ENCODE measurements around the gene CLNS1A. TPM values are rescaled to one million over a fixed set of nuclear protein-coding genes. Genes with fewer than 3 reads are reported as not detected.

The CLNS1A gene
- total RNA-seq, 4 donors from 2014 or later: 87.9 to 177 (median 114) TPM

DNA sequence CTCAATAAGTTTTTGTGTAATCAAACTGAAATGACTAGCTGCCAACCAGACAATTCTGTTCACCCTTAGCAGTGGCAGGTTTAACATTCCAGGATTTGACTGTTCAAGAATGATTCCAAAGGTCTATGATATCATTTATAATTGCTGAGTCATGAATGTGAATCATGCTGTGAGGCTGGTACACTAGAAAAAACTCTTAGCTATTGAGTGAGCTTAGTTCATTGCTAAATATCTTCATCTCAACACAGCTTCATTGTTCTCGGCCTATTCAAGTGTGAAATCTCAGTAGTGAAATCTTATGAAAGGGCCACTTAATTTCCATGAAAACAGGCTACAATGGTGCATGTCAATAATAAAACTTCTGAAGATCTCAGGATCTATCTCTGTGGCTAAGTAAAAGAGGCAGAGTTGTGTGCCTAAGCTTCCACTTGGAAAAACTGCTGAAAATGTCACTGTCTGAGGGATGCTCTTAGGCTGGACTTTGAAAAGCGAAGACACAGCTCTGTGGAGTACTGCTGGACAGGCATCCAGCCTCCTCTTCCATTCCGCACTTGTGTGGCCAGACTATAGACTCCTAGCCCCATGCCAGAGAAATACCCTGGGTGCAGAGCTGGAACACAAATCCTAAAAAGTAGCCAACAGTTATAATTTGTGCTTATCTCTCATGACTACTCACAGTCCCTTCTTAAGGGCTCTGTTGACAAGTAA, 35.1 kb downstream of the CLNS1A start:
- Histone ChIP-seq H3K9me3 (no peaks in the 10 kb centered on the region), H3K4me1 (no peaks in the 10 kb centered on the region), H3K27ac (no peak overlapping the region), H3K27me3 (no peaks in the 10 kb centered on the region), H3K4me3 (no peak overlapping the region), H3K36me3 (no peaks in the 10 kb centered on the region)
- DNase-seq: no peak
- TF ChIP-seq POLR2A (IDR thresholded peaks at IDR 0.05): no peak
- TF ChIP-seq, protein P1, sequence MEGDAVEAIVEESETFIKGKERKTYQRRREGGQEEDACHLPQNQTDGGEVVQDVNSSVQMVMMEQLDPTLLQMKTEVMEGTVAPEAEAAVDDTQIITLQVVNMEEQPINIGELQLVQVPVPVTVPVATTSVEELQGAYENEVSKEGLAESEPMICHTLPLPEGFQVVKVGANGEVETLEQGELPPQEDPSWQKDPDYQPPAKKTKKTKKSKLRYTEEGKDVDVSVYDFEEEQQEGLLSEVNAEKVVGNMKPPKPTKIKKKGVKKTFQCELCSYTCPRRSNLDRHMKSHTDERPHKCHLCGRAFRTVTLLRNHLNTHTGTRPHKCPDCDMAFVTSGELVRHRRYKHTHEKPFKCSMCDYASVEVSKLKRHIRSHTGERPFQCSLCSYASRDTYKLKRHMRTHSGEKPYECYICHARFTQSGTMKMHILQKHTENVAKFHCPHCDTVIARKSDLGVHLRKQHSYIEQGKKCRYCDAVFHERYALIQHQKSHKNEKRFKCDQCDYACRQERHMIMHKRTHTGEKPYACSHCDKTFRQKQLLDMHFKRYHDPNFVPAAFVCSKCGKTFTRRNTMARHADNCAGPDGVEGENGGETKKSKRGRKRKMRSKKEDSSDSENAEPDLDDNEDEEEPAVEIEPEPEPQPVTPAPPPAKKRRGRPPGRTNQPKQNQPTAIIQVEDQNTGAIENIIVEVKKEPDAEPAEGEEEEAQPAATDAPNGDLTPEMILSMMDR (IDR thresholded peaks at IDR 0.05): no peak
- intact Hi-C loops (cut with DNase I; ENCODE audit: low total_unique reads): no loop called here

DNA sequence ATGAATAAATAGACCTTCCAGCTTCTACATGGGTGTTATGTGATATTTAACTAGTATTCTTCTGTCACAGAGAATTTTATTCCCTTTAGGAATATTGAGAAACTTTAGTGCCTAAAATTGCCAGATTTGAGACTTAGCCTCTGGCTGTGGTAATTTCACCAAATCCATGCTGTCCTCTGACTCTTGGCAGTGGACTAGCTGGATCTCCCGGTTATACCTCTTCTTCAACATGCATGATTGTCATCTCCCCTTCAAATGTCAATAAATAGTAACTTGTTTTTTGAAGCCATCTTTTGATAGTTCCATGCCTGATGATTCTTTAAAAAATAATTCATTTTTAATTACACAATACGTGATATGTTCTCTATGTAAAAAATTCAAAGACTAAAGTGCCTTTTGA, 39.4 kb downstream of the CLNS1A start:
- no peak overlapping the region for H3K27ac ChIP-seq
- H3K27me3 ChIP-seq: no peaks in the 10 kb centered on the region
- intact Hi-C loops (cut with DNase I; ENCODE audit: low total_unique reads): no loop called here
- H3K9me3 ChIP-seq: no peaks in the 10 kb centered on the region
- no peaks in the 10 kb centered on the region for H3K4me1 ChIP-seq
- no peak for DNase-seq
- TF ChIP-seq, protein P1 (IDR thresholded peaks at IDR 0.05): no peak
- TF ChIP-seq POLR2A (IDR thresholded peaks at IDR 0.05): no peak
- H3K36me3 ChIP-seq: no peaks in the 10 kb centered on the region
- no peak overlapping the region for H3K4me3 ChIP-seq

DNA sequence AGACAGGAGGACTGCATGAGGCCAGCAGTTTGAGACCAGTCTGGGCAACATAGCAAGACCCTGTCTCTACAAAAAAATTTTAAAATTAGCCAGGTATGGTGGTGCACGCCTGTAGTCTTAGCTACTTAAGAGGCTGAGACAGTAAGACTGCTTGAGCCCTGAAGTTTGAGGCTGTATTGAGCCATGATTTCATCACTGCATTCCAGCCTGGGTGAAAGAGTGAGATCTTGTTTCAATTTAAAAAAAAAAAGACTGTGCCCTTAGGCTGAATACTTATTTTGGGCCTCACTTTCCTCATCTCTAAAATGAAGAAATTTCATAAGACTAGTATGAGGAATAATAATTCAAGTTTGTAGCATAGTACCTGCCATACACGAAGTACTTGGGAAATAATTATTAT, 41.0 kb downstream of the CLNS1A start:
- Histone ChIP-seq H3K9me3 (no peaks in the 10 kb centered on the region), H3K4me3 (no peak overlapping the region), H3K27ac (no peak overlapping the region), H3K4me1 (no peaks in the 10 kb centered on the region), H3K36me3 (no peaks in the 10 kb centered on the region), H3K27me3 (no peaks in the 10 kb centered on the region)
- DNase-seq: no peak
- TF ChIP-seq, protein P1 (IDR thresholded peaks at IDR 0.05): no peak
- TF ChIP-seq POLR2A (IDR thresholded peaks at IDR 0.05): no peak
- intact Hi-C loops (cut with DNase I; ENCODE audit: low total_unique reads): no loop called here

DNA sequence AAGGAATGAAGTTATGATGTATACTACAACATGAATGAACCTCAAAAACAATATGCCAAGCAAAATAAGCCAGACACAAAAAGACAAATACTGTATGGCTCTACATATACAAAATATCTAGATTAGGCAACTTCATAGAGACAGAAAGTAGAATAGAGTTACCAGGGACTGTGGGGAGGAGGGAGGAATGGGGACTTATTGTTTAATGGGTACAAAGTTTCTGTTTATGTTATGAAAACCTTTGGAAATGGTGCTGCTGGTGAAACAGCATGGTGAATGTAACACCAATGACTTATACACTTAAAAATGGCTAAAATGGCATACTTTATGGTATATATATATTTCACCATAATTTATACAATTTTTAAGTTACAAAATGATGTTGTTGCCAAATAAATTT, 43.7 kb downstream of the CLNS1A start:
- no peak overlapping the region for H3K27ac ChIP-seq

DNA sequence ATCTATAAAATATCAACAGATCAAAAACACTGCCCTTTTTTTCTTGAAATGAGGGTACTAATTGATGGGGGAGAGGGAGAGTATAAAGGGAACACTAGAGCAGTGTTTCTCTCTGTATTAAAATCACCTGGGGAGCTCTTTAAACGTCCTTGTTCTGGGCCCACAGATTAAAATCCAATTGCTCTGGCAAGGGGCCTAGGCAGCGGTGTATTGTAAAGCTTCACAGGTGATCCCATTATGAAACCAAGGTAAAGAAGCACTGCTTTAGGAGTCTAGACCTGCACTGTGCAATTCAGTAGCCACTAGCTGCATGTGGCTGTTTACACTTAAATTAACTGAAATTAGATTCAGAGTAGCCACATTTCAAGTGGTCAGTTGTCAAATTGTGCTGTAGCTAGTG, 44.9 kb downstream of the CLNS1A start:
- intact Hi-C loops (cut with DNase I; ENCODE audit: low total_unique reads): no loop called here

More for the DNA sequence above, 43.7 kb downstream of the CLNS1A start:
- DNase-seq: no peak
- no peak overlapping the region for H3K4me3 ChIP-seq
- no peaks in the 10 kb centered on the region for H3K36me3 ChIP-seq
- H3K4me1 ChIP-seq: peaks cover 0 to 5% of the 10 kb centered on the region in 2 donors
- intact Hi-C loops (cut with DNase I; ENCODE audit: low total_unique reads): no loop called here
- no peak for TF ChIP-seq POLR2A (IDR thresholded peaks at IDR 0.05)
- TF ChIP-seq, protein P1 (IDR thresholded peaks at IDR 0.05): no peak
- H3K27me3 ChIP-seq: no peaks in the 10 kb centered on the region
- H3K9me3 ChIP-seq: no peaks in the 10 kb centered on the region

More for the DNA sequence above, 44.9 kb downstream of the CLNS1A start:
- Histone ChIP-seq H3K9me3 (no peaks in the 10 kb centered on the region), H3K4me1 (peaks cover 0 to 5% of the 10 kb centered on the region in 2 donors), H3K4me3 (no peak overlapping the region), H3K27ac (no peak overlapping the region), H3K36me3 (no peaks in the 10 kb centered on the region), H3K27me3 (no peaks in the 10 kb centered on the region)
- TF ChIP-seq, protein P1 (IDR thresholded peaks at IDR 0.05): no peak
- no peak for TF ChIP-seq POLR2A (IDR thresholded peaks at IDR 0.05)
- DNase-seq: no peak
